SU-DHL-6 (cell line): ENCODE results near the gene INPP4B.

Source experiments
- H2AFZ ChIP-seq: fragments of 200-600 bp; sonication (generic); 2 replicates; pipeline ENCODE4 v1.6.1; 2014; ENCODE audit warnings: low read depth, mild to moderate bottlenecking, moderate library complexity, mixed read lengths, antibody characterized with exemption, low read length; ENCODE audit not compliant: severe bottlenecking
- H3F3A ChIP-seq: fragments of 200-600 bp; shearing (Covaris generic); 2 replicates; pipeline ENCODE4 v1.6.0; 2016; ENCODE audit warnings: antibody characterized with exemption, mild to moderate bottlenecking; ENCODE audit not compliant: insufficient read depth
- H3K27ac ChIP-seq: fragments of 200-600 bp; sonication (generic); 2 replicates; pipeline ENCODE4 v1.5.1; 2016; ENCODE audit warnings: low read depth, mild to moderate bottlenecking, low read length, moderate library complexity, mixed read lengths
- H3K27me3 ChIP-seq: fragments of 200-600 bp; sonication (generic), shearing (Covaris generic); 2 replicates; pipeline ENCODE4 v1.6.0; 2014; ENCODE audit warnings: mild to moderate bottlenecking, low read length
- H3K36me3 ChIP-seq: fragments of 200-600 bp; sonication (generic); 2 replicates; pipeline ENCODE4 v1.6.1; 2014; ENCODE audit warnings: mild to moderate bottlenecking, low read length, mixed read lengths
- H3K4me2 ChIP-seq: fragments of 300-600, 200-600 bp; shearing (Covaris generic), sonication (generic); 2 replicates; pipeline ENCODE4 v1.6.0; 2014; ENCODE audit warnings: low read length, low read depth, mild to moderate bottlenecking; ENCODE audit not compliant: poor library complexity, severe bottlenecking
- H3K4me3 ChIP-seq: fragments of 200-600 bp; sonication (generic); 2 replicates; pipeline ENCODE4 v1.5.1; 2014; ENCODE audit warnings: antibody characterized with exemption, low read length, mild to moderate bottlenecking, mixed read lengths; ENCODE audit not compliant: insufficient read depth, poor library complexity, severe bottlenecking
- H3K79me2 ChIP-seq: fragments of 200-600 bp; sonication (generic); 2 replicates; pipeline ENCODE4 v1.6.1; 2014; ENCODE audit warnings: mild to moderate bottlenecking, low read length, moderate library complexity; ENCODE audit not compliant: insufficient read depth
- H3K9ac ChIP-seq: fragments of 200-600 bp; sonication (generic); 2 replicates; pipeline ENCODE4 v1.7.0; 2014; ENCODE audit warnings: mild to moderate bottlenecking, low read length
- H3K9me2 ChIP-seq: fragments of 200-600 bp; sonication (generic); replicated peaks from 2 replicates; pipeline ENCODE4 v1.6.1; 2014; ENCODE audit warnings: low read length; ENCODE audit not compliant: insufficient read depth
- H3K9me3 ChIP-seq: fragments of 200-600 bp; sonication (generic); 2 replicates; pipeline ENCODE4 v1.6.1; 2014; ENCODE audit warnings: low read length, mixed read lengths; ENCODE audit not compliant: insufficient read depth
- H4K20me1 ChIP-seq: fragments of 200-600 bp; sonication (generic); 2 replicates; pipeline ENCODE4 v1.6.1; 2014; ENCODE audit warnings: low read depth, mild to moderate bottlenecking, antibody characterized with exemption, low read length, moderate library complexity, mixed read lengths
- CTCF ChIP-seq: fragments of 200-600 bp; sonication (generic); IDR thresholded peaks from one replicate; pipeline ENCODE4 v1.5.1; 2017; ENCODE audit warnings: antibody characterized with exemption, mild to moderate bottlenecking, low read length, moderate library complexity; ENCODE audit not compliant: insufficient read depth, poor library complexity, severe bottlenecking
- EZH2phosphoT487 ChIP-seq: fragments of 200-600 bp; sonication (generic), shearing (Covaris generic); conservative IDR thresholded peaks from 2 replicates; pipeline ENCODE4 v1.6.1; 2018; ENCODE audit warnings: mild to moderate bottlenecking, antibody characterized with exemption, low read length, moderate library complexity, mixed read lengths

INPP4B gene

GRCh38 chr4:142572071-142572470 is 274.0 kb downstream of the INPP4B start:
- no peak overlapping the region for H3K4me2 ChIP-seq
- no peaks in the 10 kb centered on the region for H3K9me3 ChIP-seq
- H3K27ac ChIP-seq = no peak overlapping the region

GRCh38 chr4:142567620-142568451 is 278.3 kb downstream of the INPP4B start:
- H4K20me1 ChIP-seq = no peaks in the 10 kb centered on the region
- H3K27ac ChIP-seq = no peak overlapping the region
- no peaks in the 10 kb centered on the region for H3K27me3 ChIP-seq
- no peaks in the 10 kb centered on the region for H3K9me2 ChIP-seq
- no peaks in the 10 kb centered on the region for H3K9me3 ChIP-seq
- TF ChIP-seq EZH2phosphoT487 = no peak
- TF ChIP-seq CTCF = no peak
- no peak overlapping the region for H2AFZ ChIP-seq
- H3K9ac ChIP-seq = no peak overlapping the region
- no peak overlapping the region for H3K4me2 ChIP-seq
- no peaks in the 10 kb centered on the region for H3F3A ChIP-seq
- H3K4me3 ChIP-seq = no peak overlapping the region
- H3K36me3 ChIP-seq = no peaks in the 10 kb centered on the region
- H3K79me2 ChIP-seq = no peaks in the 10 kb centered on the region

More at GRCh38 chr4:142572071-142572470, 274.0 kb downstream of the INPP4B start:
- no peak overlapping the region for H3K9ac ChIP-seq
- no peak overlapping the region for H2AFZ ChIP-seq
- no peak for TF ChIP-seq CTCF
- TF ChIP-seq EZH2phosphoT487 = no peak
- no peaks in the 10 kb centered on the region for H3F3A ChIP-seq
- no peaks in the 10 kb centered on the region for H4K20me1 ChIP-seq
- no peaks in the 10 kb centered on the region for H3K9me2 ChIP-seq
- no peaks in the 10 kb centered on the region for H3K79me2 ChIP-seq
- H3K27me3 ChIP-seq = no peaks in the 10 kb centered on the region
- no peak overlapping the region for H3K4me3 ChIP-seq
- no peaks in the 10 kb centered on the region for H3K36me3 ChIP-seq

GRCh38 chr4:142567199-142567598 is 278.9 kb downstream of the INPP4B start:
- H2AFZ ChIP-seq = no peak overlapping the region

More at GRCh38 chr4:142567199-142567598, 278.9 kb downstream of the INPP4B start:
- no peaks in the 10 kb centered on the region for H3K9me2 ChIP-seq
- no peaks in the 10 kb centered on the region for H3K36me3 ChIP-seq
- H3K27me3 ChIP-seq = no peaks in the 10 kb centered on the region
- H3K27ac ChIP-seq = no peak overlapping the region
- H3K4me2 ChIP-seq = no peak overlapping the region
- H4K20me1 ChIP-seq = no peaks in the 10 kb centered on the region
- H3K4me3 ChIP-seq = no peak overlapping the region
- H3F3A ChIP-seq = no peaks in the 10 kb centered on the region
- H3K79me2 ChIP-seq = no peaks in the 10 kb centered on the region
- no peaks in the 10 kb centered on the region for H3K9me3 ChIP-seq
- no peak overlapping the region for H3K9ac ChIP-seq
- TF ChIP-seq EZH2phosphoT487 (no peak), CTCF (no peak)
